ENCODE measurements around the gene MON2.

DNA sequence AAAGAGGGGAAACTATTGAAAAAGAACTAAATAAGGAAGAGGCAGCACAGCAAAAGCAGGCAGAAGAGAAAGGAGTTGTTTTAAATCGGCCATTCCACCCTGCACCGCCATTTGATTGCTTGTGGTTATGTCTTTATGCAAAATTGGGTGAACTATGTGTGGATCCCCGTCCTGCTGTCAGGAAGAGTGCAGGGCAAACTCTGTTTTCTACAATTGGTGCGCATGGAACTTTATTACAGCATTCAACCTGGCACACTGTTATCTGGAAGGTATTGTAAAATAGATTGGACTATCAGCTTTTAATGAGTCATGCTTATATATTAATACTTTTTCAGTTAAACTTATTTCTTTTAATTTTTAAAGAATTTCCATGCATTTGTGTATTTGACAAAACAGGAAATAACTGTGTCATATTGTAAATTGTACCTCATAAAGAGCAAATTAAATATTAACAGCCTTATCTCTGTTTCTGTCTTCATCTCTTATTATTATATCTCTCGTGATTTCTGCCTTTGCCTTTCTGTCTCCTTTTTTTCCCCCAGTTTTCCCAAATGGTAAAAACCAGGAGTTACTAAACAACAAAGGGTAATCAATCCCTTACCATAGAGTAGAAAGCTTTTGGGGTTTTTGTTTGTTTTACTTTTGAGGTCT lies 86.4 kb downstream of the MON2 start:
- TF ChIP-seq CTCF (IDR thresholded peaks at IDR 0.05), result no peak
- TF ChIP-seq POLR2A (IDR thresholded peaks at IDR 0.05), result no peak

Data from body of pancreas (tissue), 4 donors.